DOHH2 (cell line): ENCODE results near the gene PCED1B.
"Not testable (repeated sequence)": the region's sequence is repeated elsewhere in the genome, so short reads cannot be mapped to it uniquely, and the experiment has no call there.

ENCODE experiments used
- H3F3A ChIP-seq: fragments of 200-600 bp; sonication (generic), shearing (Covaris generic); 2 replicates; pipeline ENCODE4 v1.6.0; 2016; ENCODE audit warnings: antibody characterized with exemption, mild to moderate bottlenecking; ENCODE audit not compliant: control insufficient read depth, insufficient read depth
- H3K27ac ChIP-seq: fragments of 200-600 bp; sonication (generic); 2 replicates; pipeline ENCODE4 v1.5.1; 2014; ENCODE audit warnings: low read depth, mild to moderate bottlenecking, low read length, moderate library complexity
- H3K27me3 ChIP-seq: fragments of 200-600 bp; sonication (generic); 2 replicates; pipeline ENCODE4 v1.6.1; 2014; ENCODE audit warnings: mild to moderate bottlenecking, low read length, mixed read lengths; ENCODE audit not compliant: control insufficient read depth
- H3K36me3 ChIP-seq: fragments of 200-600 bp; sonication (generic); 2 replicates; pipeline ENCODE4 v1.6.1; 2014; ENCODE audit warnings: mild to moderate bottlenecking, low read length, moderate library complexity, mixed read lengths; ENCODE audit not compliant: control insufficient read depth
- H3K4me1 ChIP-seq: fragments of 200-600 bp; sonication (generic); 2 replicates; pipeline ENCODE4 v1.6.1; 2014; ENCODE audit warnings: mild to moderate bottlenecking, low read length, mixed read lengths; ENCODE audit not compliant: control insufficient read depth
- H3K4me2 ChIP-seq: fragments of 200-600 bp; sonication (generic); 2 replicates; pipeline ENCODE4 v1.6.0; 2014; ENCODE audit warnings: mild to moderate bottlenecking, low read length, moderate library complexity
- H3K4me3 ChIP-seq: fragments of 200-600 bp; sonication (generic); 2 replicates; pipeline ENCODE4 v1.5.1; 2014; ENCODE audit warnings: mild to moderate bottlenecking, low read length, mixed read lengths
- H3K79me2 ChIP-seq: fragments of 200-600 bp; sonication (generic); 2 replicates; pipeline ENCODE4 v1.6.1; 2014; ENCODE audit warnings: mild to moderate bottlenecking, low read length, mixed read lengths; ENCODE audit not compliant: control insufficient read depth
- H3K9me2 ChIP-seq: fragments of 200-600 bp; sonication (generic); replicated peaks from 2 replicates; pipeline ENCODE4 v1.6.1; 2014; ENCODE audit warnings: mild to moderate bottlenecking, low read length, mixed read lengths; ENCODE audit not compliant: control insufficient read depth
- H3K9me3 ChIP-seq: fragments of 200-600 bp; sonication (generic); 2 replicates; pipeline ENCODE4 v1.6.1; 2014; ENCODE audit warnings: antibody characterized with exemption, low read length, mixed read lengths; ENCODE audit not compliant: control insufficient read depth, insufficient read depth
- H4K20me1 ChIP-seq: fragments of 200-600 bp; sonication (generic); 2 replicates; pipeline ENCODE4 v1.6.0; 2014; ENCODE audit warnings: low read depth, mild to moderate bottlenecking, antibody characterized with exemption, low read length, moderate library complexity; ENCODE audit not compliant: control insufficient read depth, insufficient read depth
- EZH2phosphoT487 ChIP-seq: fragments of 200-600 bp; sonication (generic); IDR thresholded peaks from 2 replicates; pipeline ENCODE4 v1.6.1; 2017; ENCODE audit warnings: borderline replicate concordance, mild to moderate bottlenecking, antibody characterized with exemption, low read length, moderate library complexity, mixed read lengths
- TF ChIP-seq, protein P1 (sequence below): fragments of 200-600 bp; sonication (generic); IDR thresholded peaks from one replicate; pipeline ENCODE4 v1.5.1; 2014; ENCODE audit warnings: antibody characterized with exemption, mild to moderate bottlenecking, low read depth, low read length; ENCODE audit not compliant: poor library complexity, severe bottlenecking

The PCED1B gene

GRCh38 chr12:47164724-47165439 lies 85.5 kb downstream of the PCED1B start:
- no peak for TF ChIP-seq EZH2phosphoT487
- TF ChIP-seq, protein P1, sequence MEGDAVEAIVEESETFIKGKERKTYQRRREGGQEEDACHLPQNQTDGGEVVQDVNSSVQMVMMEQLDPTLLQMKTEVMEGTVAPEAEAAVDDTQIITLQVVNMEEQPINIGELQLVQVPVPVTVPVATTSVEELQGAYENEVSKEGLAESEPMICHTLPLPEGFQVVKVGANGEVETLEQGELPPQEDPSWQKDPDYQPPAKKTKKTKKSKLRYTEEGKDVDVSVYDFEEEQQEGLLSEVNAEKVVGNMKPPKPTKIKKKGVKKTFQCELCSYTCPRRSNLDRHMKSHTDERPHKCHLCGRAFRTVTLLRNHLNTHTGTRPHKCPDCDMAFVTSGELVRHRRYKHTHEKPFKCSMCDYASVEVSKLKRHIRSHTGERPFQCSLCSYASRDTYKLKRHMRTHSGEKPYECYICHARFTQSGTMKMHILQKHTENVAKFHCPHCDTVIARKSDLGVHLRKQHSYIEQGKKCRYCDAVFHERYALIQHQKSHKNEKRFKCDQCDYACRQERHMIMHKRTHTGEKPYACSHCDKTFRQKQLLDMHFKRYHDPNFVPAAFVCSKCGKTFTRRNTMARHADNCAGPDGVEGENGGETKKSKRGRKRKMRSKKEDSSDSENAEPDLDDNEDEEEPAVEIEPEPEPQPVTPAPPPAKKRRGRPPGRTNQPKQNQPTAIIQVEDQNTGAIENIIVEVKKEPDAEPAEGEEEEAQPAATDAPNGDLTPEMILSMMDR = no peak
- H3K79me2 ChIP-seq = no peaks in the 10 kb centered on the region
- H3K4me3 ChIP-seq = no peak overlapping the region
- H3K27me3 ChIP-seq = no peaks in the 10 kb centered on the region
- no peaks in the 10 kb centered on the region for H3K36me3 ChIP-seq
- no peak overlapping the region for H3K4me2 ChIP-seq
- H3K27ac ChIP-seq = no peak overlapping the region
- no peaks in the 10 kb centered on the region for H3K9me2 ChIP-seq
- H4K20me1 ChIP-seq = no peaks in the 10 kb centered on the region
- no peaks in the 10 kb centered on the region for H3F3A ChIP-seq
- no peaks in the 10 kb centered on the region for H3K4me1 ChIP-seq
- H3K9me3 ChIP-seq = no peaks in the 10 kb centered on the region

GRCh38 chr12:47165934-47166333 lies 86.5 kb downstream of the PCED1B start:
- H3K36me3 ChIP-seq = no peaks in the 10 kb centered on the region
- no peaks in the 10 kb centered on the region for H3K4me1 ChIP-seq
- no peaks in the 10 kb centered on the region for H3K27me3 ChIP-seq
- no peaks in the 10 kb centered on the region for H4K20me1 ChIP-seq
- no peaks in the 10 kb centered on the region for H3F3A ChIP-seq
- no peak overlapping the region for H3K4me2 ChIP-seq
- H3K9me2 ChIP-seq = no peaks in the 10 kb centered on the region
- H3K4me3 ChIP-seq = no peak overlapping the region
- no peaks in the 10 kb centered on the region for H3K9me3 ChIP-seq
- TF ChIP-seq EZH2phosphoT487 = no peak
- TF ChIP-seq, protein P1 = no peak
- H3K27ac ChIP-seq = no peak overlapping the region
- no peaks in the 10 kb centered on the region for H3K79me2 ChIP-seq

DNA sequence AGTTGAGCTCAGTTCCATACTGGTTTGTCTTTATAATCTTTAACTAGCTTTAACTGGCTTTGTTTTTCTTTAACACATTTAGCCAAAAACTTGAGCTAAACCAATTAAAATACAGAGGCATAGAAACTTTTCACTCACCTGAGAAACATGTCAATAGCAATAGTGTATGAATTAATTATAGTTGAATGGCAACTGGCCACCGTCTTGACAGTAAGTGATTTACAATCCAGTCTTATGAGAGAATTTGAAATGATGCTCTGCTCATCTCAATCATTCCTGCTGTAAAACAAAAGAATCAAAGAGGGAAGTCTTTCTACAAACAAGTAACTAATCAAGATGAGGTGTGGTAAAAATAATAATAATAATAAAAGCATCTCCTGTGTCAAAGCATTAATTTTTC lies 86.9 kb downstream of the PCED1B start:
- Histone ChIP-seq H3K4me2 (no peak overlapping the region), H3K4me3 (no peak overlapping the region), H3K9me3 (no peaks in the 10 kb centered on the region), H3K9me2 (no peaks in the 10 kb centered on the region), H3K27ac (no peak overlapping the region), H3K4me1 (no peaks in the 10 kb centered on the region), H3K36me3 (no peaks in the 10 kb centered on the region), H3K27me3 (no peaks in the 10 kb centered on the region), H3F3A (no peaks in the 10 kb centered on the region), H4K20me1 (no peaks in the 10 kb centered on the region), H3K79me2 (no peaks in the 10 kb centered on the region)
- no peak for TF ChIP-seq EZH2phosphoT487
- TF ChIP-seq, protein P1 = no peak

- H3K4me3 ChIP-seq, H3F3A ChIP-seq, H3K4me2 ChIP-seq, H3K4me1 ChIP-seq, H3K36me3 ChIP-seq, H3K79me2 ChIP-seq, H3K9me2 ChIP-seq, H3K9me3 ChIP-seq, H3K27me3 ChIP-seq, H3K27ac ChIP-seq, H4K20me1 ChIP-seq: not testable (repeated sequence)
Measured at GRCh38 chr12:47170281-47170680, 90.9 kb downstream of the PCED1B start.
